PC-3 (cell line): Measurements from ENCODE around the gene GOLGA6L7.

Source experiments
- EZH2 ChIP-seq: fragments of 300-600 bp; sonication (generic); IDR thresholded peaks from one replicate; pipeline ENCODE4 v1.6.1; 2017; ENCODE audit warnings: antibody characterized with exemption, mild to moderate bottlenecking, low read length; ENCODE audit not compliant: unreplicated experiment
- EZH2phosphoT487 ChIP-seq: fragments of 300-600 bp; sonication (generic); IDR thresholded peaks from 2 replicates; pipeline ENCODE4 v1.6.1; 2018; ENCODE audit warnings: mild to moderate bottlenecking, antibody characterized with exemption, low read length, borderline replicate concordance
- TF ChIP-seq, protein P1 (sequence below): fragments of 300-600 bp; sonication (generic); conservative IDR thresholded peaks from 2 replicates; pipeline ENCODE4 v1.5.1; 2017; ENCODE audit warnings: antibody characterized with exemption, low read depth, mild to moderate bottlenecking, low read length

- TF ChIP-seq, protein P1, sequence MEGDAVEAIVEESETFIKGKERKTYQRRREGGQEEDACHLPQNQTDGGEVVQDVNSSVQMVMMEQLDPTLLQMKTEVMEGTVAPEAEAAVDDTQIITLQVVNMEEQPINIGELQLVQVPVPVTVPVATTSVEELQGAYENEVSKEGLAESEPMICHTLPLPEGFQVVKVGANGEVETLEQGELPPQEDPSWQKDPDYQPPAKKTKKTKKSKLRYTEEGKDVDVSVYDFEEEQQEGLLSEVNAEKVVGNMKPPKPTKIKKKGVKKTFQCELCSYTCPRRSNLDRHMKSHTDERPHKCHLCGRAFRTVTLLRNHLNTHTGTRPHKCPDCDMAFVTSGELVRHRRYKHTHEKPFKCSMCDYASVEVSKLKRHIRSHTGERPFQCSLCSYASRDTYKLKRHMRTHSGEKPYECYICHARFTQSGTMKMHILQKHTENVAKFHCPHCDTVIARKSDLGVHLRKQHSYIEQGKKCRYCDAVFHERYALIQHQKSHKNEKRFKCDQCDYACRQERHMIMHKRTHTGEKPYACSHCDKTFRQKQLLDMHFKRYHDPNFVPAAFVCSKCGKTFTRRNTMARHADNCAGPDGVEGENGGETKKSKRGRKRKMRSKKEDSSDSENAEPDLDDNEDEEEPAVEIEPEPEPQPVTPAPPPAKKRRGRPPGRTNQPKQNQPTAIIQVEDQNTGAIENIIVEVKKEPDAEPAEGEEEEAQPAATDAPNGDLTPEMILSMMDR = no peak
- TF ChIP-seq EZH2 (no peak), EZH2phosphoT487 (no peak)
These were observed 36.7 kb upstream of the GOLGA6L7 start for GRCh38 chr15:28885128-28885629.
